NCI-H187 (cell line): ENCODE results near the gene RAF1.

Experiments
- DNase-seq, 2 experiments: peaks; one replicate each; lab custom pipeline; 2025; lab: John Stamatoyannopoulos, UW

Gene RAF1

DNA sequence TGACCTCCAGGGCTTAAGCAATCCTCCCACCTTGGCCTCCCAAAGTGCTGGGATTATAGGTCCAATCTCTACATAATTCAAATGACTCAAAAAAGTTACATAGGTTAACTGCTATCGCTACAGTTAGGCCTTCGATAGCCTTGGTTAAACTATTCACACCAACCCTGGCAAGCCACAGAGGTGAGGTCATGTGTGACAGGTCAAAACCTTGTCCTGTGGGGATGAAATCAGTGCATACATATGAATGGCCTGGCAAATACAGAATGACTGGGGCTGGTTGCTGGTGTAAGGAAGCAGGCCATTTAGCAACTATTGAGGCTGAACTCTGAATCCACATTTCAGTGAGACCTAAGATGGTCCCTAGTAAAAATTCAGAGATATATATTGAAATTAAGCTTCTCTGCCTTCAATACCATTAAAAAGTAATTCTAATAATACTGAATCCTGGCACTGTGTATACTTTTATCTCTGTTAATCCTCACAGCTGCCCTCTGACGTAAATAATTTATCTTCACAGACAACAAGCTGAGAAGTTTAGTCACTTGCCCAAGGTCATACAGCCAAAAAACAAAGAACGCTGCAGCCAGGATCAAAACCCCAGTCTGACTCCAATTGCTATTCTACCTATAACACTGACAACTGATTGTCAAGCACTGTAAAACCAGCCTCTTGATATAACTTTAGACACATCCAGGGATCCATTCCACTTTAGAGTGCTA, 71.8 kb downstream of the RAF1 start:
- no peak for DNase-seq

DNA sequence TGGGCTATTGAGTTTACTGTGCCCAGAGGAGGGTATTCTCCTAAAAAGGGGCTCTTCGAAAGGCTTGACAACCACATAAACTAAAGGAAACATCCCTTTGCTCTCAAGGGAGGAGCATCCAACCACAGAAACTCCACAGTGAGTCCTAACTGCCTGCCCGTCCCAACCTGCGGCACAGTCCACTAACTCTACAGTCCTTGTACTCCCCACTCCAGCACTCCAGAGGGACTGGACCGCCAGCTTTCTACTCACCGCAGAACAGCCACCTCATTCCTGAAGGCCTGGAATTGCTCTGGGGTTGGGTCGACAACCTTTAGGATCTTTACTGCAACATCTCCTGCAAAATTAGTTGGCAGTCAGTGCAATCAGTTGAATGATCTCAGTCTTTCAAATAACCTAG, 72.5 kb downstream of the RAF1 start:
- DNase-seq, result no peak

DNA sequence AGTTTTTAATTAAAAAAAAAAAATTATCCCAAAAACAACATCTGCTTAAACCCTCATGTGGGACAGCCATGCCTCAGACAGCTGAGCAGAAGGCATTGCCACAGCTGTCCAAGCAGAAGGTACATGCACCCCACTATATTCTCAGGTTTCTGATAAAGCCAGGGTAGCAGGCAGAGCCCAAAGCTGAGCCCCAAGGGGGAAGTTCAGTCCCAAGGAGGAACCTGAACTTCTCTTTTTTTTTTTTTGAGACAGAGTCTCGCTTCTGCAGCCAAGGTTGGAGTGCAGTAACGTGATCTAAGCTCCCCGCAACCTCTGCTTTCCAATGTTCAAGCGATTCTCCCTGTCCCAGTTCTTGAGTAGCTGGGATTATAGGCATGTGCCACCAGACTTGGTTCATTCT, 73.8 kb downstream of the RAF1 start:
- no peak for DNase-seq

GRCh38 chr3:12588039-12589009, 75.6 kb downstream of the RAF1 start:
- DNase-seq, result peak; percentile 48 to 67

DNA sequence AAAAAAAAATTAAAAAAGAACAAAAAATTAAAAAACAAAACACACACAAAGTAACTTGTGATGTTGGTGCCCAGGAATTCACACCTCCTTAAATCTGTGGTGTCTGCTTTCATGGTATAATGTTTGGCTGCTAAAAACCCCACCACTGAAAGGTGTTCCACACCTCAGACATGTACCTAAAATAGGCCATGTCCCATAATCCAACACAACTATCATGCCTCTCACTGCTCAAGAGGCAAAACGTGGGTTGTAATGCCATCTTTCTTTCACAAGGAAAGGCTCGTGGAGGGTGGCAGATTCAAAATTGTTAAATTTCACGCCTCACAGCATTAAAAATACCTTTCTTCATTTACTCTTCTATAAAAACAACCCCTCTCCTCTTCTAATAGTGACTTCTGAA, 77.5 kb downstream of the RAF1 start:
- DNase-seq, result no peak

DNA sequence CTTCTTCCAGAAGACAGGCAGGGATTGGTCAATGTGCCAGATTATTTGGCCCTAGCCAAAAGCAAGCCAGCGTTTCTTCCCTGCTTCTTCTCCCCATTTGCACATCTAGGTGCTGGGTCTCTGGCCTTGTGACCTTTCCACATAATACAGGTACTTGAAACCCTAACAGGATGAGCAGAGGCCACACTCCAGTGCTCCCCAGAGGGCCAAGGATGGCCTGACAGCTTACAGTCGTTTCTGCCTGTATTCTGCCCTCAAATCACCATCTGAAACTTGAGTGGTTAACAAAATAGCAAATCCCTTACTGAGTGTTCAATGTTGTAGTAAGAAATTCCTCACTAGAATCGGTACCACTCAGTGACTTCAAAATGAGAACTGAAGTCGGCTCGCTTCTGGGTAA, 77.9 kb downstream of the RAF1 start:
- no peak for DNase-seq

DNA sequence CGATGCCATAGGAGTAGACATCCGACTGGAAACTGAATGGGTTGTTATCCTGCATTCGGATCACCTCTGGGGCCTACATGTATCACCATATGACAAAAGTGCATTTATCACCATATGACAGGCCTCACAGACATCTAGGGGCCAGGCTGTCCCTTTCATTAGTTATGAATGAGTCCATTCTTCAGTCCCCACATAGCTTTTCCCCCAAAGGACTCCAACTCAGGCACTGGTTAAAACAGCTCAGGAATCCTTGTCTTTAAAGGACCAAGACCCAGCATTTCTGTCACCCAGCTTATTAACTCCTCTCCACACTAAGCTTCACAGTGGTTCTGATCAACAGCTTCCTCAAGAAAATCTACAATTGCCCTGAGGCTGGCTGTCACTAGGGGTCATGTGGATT, 78.7 kb downstream of the RAF1 start:
- no peak for DNase-seq

GRCh38 chr3:12584083-12584482, 79.8 kb downstream of the RAF1 start:
- DNase-seq, result no peak

GRCh38 chr3:12583280-12583679, 80.6 kb downstream of the RAF1 start:
- no peak for DNase-seq

- no peak for DNase-seq
Observed at GRCh38 chr3:12582730-12583129, 81.2 kb downstream of the RAF1 start.

DNA sequence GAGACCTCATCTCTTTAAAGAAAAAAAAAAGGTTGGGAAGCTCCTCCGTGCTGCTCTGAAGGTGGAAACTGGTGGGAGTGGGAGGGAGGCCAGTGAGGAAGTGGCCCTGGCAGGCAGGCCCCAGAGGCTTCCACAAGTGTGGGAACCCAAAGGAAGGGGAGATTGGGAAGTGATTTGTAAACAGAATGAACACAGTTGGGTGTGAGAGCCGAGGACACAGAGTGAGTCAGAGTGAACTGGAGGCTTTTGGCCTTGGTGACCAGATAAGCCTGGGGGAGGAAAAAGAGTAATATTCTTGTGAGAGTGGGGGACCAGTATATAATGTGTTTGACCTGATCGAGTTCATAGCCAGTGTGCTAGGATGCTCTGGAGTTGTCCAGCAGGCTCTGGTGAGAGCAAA, 84.0 kb downstream of the RAF1 start:
- DNase-seq, result no peak

DNA sequence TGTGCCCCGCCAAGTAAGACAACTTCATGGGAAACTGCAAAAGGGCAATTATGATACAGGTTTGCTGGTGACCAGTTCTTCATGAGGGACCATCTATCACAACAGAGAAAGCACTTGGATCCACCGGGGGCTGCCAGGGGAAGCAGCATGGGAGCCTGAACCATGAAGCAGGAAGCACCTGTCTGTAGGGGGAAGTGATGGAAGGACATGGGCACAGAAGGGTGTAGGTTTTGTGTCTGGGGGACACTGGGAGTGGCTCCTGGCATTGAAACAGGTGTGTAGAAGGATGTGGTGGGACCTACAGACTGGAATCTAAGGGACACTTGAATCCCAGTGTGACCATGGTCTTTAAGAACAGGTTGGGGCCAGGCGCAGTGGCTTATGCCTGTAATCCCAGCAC, 84.5 kb downstream of the RAF1 start:
- no peak for DNase-seq

GRCh38 chr3:12578742-12579141, 85.2 kb downstream of the RAF1 start:
- no peak for DNase-seq

DNA sequence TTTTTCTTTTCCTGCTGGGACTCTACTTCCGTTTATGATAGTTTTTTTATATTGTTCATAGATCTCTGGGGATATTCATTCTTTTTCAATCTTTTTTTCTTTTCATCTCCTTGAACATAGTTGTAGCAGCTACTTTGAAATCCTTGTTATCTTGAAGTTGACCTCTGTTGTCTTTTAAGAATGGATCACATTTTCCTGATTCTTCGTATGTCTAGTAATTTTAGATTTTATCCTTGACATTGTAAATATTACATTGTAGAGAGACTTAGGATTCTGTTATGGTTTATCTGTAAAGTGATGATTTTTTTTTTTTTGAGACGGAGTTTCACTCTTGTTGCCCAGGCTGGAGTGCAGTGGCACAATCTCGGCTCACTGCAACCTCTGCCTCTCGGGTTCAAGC, 86.5 kb downstream of the RAF1 start:
- DNase-seq, result no peak

- no peak for DNase-seq
Observed at GRCh38 chr3:12574661-12575060, 89.3 kb downstream of the RAF1 start.

- DNase-seq, result no peak
Observed at GRCh38 chr3:12574131-12574530, 89.8 kb downstream of the RAF1 start.

GRCh38 chr3:12571986-12572385, 91.9 kb downstream of the RAF1 start:
- DNase-seq, result no peak

- DNase-seq, result no peak
Observed at GRCh38 chr3:12569836-12570235, 94.1 kb downstream of the RAF1 start.

GRCh38 chr3:12568747-12569146, 95.2 kb downstream of the RAF1 start:
- no peak for DNase-seq

DNA sequence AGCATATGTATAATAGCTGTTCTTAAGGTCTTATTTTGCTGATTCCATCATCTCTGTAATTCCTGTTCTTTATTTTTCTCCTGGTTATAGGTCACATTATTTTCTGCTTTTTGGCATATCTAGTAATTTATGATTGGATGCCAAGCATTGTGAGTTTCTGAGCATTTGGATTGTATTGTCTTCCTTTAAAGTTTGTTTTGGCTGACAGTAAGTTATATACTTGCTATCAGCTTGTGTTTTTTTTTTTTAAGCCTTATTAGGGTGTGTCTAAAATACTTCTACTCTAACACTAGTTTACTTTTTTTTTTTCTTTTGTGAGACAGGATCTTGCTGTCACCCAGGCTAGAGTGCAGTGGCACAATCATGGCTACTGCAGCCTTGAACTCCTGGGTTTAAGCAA, 96.9 kb downstream of the RAF1 start:
- DNase-seq, result no peak

GRCh38 chr3:12562451-12562850, 101.5 kb downstream of the RAF1 start:
- no peak for DNase-seq

DNA sequence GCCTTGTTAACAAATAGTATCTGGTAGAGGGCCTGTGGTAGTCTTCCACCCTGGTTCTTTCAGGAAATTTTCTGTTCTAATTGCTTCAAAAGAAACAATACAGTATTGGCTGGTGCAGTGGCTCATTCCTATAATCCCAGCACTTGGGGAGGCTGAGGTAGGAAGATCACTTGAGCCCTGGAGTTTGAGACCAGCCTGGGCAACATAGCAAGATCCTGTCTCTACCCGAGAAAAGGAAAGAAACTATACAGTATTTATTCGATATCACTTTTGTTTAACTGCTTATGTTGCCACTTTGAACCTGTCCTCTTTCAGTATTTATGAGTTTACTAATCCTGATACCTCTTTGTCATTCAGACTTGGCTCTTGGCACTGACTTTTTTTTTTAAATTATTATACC, 102.5 kb downstream of the RAF1 start:
- no peak for DNase-seq

GRCh38 chr3:12560505-12561190, 103.3 kb downstream of the RAF1 start:
- DNase-seq, result no peak
